ENCODE data around the gene FBRS. TPM values are rescaled to one million over a fixed set of nuclear protein-coding genes. Genes with fewer than 3 reads are reported as not detected.

Gene FBRS
- total and polyA plus RNA-seq, 2 of the 13 experiments (the other 11 are each of a cell fraction or from before 2014, with no cell fraction given) = 13.7 to 16.2 TPM

GRCh38 chr16:30658731-30659506 lies 688 bp downstream of the FBRS start (continued):
- TF ChIP-seq SRSF9 (IDR thresholded peaks at IDR 0.05; ENCODE audit: borderline replicate concordance, insufficient read depth, low read depth, low read length, poor library complexity, severe bottlenecking) = no peak
- TF ChIP-seq ZNF142 (CRISPR knock-in tag; IDR thresholded peaks at IDR 0.05) = 0 out of 2 replicates have a peak, but pooled peaks have one; percentile 18
- no peak for TF ChIP-seq ZNF737 (CRISPR knock-in tag; IDR thresholded peaks at IDR 0.05; ENCODE audit: borderline replicate concordance)
- TF ChIP-seq ZC3H13 (CRISPR knock-in tag; IDR thresholded peaks at IDR 0.05) = peak; percentile 31; the same call in 1 of the 2 replicates
- TF ChIP-seq ZNF441 (CRISPR knock-in tag; IDR thresholded peaks at IDR 0.05; ENCODE audit: borderline replicate concordance) = peak; percentile 16; the same call in 1 of the 2 replicates
- no peak for TF ChIP-seq GATAD1 (CRISPR knock-in tag; IDR thresholded peaks at IDR 0.05)
- no peak; the same call in 1 of the 2 replicates for TF ChIP-seq KLF15 (CRISPR knock-in tag; IDR thresholded peaks at IDR 0.05; ENCODE audit: borderline replicate concordance)
- TF ChIP-seq ZFP1 (CRISPR knock-in tag; IDR thresholded peaks at IDR 0.05) = peak; percentile 58; the same call in 1 of the 2 replicates
- TF ChIP-seq NR2F1 (CRISPR knock-in tag; IDR thresholded peaks at IDR 0.05) = peak in 1 of 2 experiments; percentile 30; a peak in 1 of 4 replicates
- TF ChIP-seq ZFP36L1 (CRISPR knock-in tag; IDR thresholded peaks at IDR 0.05) = 0 out of 2 replicates have a peak, but pooled peaks have one; percentile 52
- no peak for TF ChIP-seq TCF12 (IDR thresholded peaks at IDR 0.05)
- TF ChIP-seq TCF12 (CRISPR knock-in tag; IDR thresholded peaks at IDR 0.05) = peak; percentile 47; the same call in 1 of the 2 replicates
- peak; percentile 83 for TF ChIP-seq ZFY (CRISPR knock-in tag; IDR thresholded peaks at IDR 0.05)
- 0 out of 2 replicates have a peak, but pooled peaks have one; percentile 30 for TF ChIP-seq ZNF652 (CRISPR knock-in tag; IDR thresholded peaks at IDR 0.05; ENCODE audit: borderline replicate concordance, low read depth)
- TF ChIP-seq ZNF503 (CRISPR knock-in tag; IDR thresholded peaks at IDR 0.05) = no peak; the same call in 1 of the 2 replicates
- TF ChIP-seq DRAP1 (CRISPR knock-in tag; IDR thresholded peaks at IDR 0.05) = 0 out of 2 replicates have a peak, but pooled peaks have one; percentile 10
- peak; percentile 22 for TF ChIP-seq ZNF691 (CRISPR knock-in tag; IDR thresholded peaks at IDR 0.05; ENCODE audit: borderline replicate concordance, low read depth)
- TF ChIP-seq ZNF501 (CRISPR knock-in tag; IDR thresholded peaks at IDR 0.05) = peak; percentile 44
- peak; percentile 88; the same call in 1 of the 2 replicates for TF ChIP-seq NKX3-1 (CRISPR knock-in tag; IDR thresholded peaks at IDR 0.05)
